ENCODE data around the gene PIGP.
"Not testable (repeated sequence)": the region's sequence is repeated elsewhere in the genome, so short reads cannot be mapped to it uniquely, and the experiment has no call there.

PIGP gene

DNA sequence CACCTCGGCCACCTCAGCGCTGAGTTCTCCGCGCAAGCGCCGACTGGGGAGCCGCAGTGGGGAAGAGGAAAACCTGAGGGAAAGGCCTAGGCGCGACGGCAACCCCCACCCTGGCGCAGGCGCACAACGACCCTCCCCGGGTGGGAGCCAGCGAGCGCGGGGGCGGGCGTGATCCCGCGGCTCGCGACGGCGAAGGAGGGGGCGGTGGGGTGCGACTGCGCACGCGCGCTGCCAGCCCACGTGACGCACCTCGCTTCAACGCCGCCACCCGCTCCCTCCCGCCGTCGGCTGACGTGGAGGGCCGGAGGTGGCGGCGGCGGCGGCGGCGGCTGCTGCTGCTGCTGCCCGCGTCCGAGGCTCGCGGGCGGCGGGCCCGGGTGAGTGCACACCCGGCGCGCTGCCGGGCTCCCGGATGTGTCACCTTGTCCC lies at the start of gene PIGP, which contains the start of gene TTC3:
PIGP (minus strand) TSS at position 84 of the 429 bp plus-strand sequence. CDS start 556 bp downstream, outside the sequence.
TTC3 (plus strand) TSS at position 267 of the 429 bp plus-strand sequence. CDS start 14,004 bp downstream, outside the sequence.
- peak; percentile 98 for DNase-seq

DNA sequence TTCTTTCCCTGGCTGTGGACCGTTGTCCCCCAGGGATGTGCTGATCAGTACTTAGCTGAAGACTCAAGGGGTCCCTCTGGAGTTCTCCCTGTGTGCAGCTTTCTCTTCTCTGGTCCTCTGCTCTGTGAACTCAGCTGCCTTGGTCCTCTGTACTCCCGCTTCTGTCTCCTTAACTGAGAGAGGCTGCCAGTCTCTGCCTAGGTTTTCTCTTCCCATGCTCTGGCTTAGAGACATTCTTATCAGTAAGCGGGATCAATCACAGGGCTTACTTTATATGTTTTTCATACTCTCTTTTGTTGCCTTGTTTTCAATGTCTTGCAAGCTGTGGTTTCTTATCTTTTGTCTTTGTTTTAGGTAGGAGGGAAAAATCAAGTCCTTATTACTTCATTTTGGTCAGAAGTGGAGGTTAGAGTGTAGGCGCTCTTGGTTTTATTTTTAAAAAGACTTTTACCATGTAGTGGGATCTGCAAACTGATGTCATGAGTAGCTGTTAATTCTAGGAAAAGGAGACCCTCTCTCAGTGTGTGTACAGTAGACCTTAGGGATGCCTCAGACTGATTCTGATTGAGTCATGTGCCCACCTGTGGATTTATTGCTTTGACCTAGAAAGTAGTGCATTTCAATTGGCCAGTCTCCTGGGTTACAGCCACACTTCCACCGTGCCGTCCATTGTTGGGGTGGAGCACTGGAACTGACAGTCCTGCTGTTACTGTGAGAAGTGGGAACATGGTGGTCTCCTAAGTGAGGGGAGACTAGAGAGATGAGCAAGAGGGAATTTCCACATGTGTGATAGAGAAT lies 46.7 kb upstream of the PIGP start:
- no peak for DNase-seq

DNA sequence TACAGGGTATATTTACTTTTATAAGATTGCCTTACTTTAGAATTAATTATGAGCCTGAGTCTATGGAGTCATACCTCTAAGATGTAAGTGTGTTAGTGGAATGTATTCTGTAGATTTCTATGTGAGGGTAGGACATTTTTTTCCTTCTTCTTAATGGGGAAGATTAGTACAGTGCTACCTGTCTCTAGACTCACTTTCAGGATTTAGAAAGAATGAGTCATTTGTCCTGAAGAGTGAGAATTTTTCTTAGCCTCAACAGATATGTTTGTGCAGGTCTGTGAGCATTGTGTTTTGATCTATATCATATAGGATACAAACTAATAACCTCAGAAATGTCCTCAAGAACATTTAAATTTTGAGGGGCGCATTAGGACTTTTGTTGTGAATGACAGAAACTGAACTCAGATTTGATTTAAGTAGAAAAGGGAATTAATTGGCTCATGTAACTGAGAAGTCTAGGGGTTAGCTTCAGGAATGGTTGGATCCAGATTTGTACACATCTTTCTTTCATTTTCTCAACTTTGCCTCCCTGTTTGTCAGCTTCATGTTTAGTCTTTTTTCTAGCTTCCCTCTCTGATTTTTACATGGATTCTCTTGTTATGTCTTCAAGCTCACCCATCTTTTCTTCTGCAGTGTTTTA lies 45.4 kb upstream of the PIGP start:
- DNase-seq: no peak

DNA sequence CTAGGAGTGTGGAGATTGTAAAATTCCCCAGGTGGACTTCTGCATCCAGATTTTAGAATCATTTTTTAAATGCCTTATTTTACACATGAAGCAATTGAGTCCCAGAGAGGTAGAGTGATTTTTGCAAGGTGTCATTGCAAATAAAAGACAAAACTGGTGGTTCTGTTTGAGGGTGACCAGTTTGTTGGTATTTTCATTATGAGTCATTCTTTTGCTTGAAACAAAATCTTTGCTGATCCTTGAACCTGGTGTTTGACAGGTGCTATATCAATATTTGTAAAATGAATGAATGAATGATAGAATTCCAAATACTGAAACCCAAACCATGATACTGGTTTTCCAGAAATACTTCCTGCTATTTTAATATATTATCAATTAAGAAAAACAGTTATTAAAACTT lies 44.3 kb upstream of the PIGP start:
- no peak for DNase-seq

DNA sequence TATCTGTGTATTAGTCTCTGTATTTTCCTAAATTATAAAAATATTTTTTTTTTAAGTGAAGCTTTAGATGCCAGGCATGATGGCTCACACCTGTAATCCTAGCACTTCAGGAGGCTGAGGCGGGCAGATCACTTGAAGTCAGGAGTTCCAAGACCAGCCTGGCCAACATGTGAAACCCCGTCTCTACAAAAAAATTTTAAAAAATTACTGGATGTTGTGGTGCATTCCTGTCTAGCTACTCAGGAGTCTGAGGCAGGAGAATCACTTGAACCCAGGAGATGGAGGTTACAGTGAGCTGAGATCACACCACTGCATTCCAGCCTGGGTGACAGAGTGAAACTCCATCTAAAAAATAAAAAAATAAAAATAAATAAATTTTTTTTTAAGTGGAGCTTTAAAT lies 43.6 kb upstream of the PIGP start:
- not testable (repeated sequence) for DNase-seq

DNA sequence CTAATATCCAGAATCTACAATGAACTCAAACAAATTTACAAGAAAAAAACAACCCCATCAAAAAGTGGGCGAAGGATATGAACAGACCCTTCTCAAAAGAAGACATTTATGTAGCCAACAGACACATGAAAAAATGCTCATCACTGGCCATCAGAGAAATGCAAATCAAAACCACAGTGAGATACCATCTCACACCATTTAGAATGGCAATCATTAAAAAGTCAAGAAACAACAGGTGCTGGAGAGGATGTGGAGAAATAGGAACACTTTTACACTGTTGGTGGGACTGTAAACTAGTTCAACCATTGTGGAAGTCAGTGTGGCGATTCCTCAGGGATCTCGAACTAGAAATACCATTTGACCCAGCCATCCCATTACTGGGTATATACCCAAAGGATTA lies 41.4 kb upstream of the PIGP start:
- not testable (repeated sequence) for DNase-seq

DNA sequence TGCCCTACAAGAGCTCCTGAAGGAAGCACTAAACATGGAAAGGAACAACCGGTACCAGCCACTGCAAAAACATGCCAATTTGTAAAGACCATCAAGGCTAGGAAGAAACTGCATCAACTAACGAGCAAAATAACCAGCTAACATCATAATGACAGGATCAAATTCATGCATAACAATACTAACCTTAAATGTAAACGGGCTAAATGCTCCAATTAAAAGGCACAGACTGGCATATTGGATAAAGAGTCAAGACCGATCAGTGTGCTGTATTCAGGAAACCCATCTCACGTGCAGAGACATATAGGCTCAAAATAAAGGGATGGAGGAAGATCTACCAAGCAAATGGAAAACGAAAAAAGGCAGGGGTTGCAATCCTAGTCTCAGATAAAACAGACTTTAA lies 38.2 kb upstream of the PIGP start:
- DNase-seq: not testable (repeated sequence)

DNA sequence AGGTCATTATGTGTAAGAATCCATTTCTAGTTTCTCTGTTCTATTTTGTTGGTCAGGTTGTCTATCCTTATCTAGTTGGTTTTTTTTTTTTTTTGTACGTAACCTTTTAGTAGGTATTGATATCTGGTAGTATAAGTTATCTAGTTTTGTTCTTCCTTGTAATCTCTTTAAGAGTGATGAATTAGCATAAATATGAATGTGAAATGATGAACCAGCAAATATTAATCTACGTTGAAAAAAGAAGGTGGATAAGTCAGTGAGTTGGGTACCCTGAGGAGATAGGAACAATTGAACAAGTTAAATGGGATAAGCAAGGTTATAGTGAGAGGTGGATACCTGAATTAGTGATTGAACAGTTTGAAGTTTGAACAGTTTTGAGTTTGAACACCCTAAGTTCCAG lies 34.1 kb upstream of the PIGP start:
- DNase-seq: no peak

DNA sequence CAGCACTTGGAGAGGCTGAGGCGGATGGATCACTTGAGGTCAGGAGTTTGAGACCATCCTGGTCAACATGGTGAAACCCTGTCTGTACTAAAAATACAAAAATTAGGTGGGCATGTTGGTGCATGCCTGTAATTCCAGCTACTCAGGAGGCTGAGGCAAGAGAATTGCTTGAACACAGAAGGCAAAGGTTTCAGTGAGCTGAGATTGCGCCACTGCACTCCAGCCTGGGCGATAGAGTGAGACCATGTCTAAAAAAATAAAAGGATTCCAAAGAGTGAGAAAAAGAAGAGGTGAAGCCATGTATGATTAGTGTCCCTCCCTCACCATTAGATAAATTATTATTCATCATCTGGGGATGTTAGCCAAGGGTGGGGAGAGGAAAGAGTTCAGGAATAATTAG lies 29.9 kb upstream of the PIGP start:
- DNase-seq: not testable (repeated sequence)

DNA sequence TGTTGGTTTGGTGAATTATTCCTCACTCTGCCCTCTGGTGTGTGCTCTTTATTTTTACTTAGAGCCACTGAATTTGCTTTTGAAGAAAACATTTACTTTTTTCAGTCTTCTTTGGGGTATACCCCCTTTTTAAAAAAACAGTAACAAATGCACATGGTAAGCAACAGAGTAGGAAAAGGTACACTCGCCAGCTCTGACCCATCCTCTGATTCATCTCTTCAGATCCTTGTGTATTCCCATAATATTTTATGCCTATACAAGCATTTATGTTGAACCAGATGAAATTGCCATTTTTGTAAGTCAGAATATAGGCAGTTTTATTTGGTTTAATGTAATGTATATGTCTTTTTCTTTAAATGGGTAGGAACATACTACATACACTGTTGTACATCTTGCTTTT lies 28.5 kb upstream of the PIGP start:
- DNase-seq: no peak

DNA sequence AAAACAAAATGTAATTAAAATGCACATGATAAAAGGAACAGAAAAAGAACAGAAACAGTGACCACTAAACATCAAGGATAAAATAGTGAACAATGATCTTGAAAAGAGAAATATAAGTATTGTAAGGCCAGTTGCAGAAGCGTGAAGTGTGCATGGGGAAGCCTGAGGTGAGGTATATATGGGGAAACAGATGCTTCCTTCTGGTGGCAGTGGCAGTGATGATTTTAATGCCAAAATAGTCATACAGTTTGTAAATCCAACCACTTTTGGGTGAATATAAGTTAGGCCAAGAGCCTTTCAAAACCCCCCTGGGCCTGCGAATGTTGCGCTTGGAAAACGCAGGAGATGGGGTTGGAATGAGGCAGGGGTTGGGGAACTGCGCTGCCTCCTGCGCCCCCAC lies 27.4 kb upstream of the PIGP start:
- DNase-seq: no peak

DNA sequence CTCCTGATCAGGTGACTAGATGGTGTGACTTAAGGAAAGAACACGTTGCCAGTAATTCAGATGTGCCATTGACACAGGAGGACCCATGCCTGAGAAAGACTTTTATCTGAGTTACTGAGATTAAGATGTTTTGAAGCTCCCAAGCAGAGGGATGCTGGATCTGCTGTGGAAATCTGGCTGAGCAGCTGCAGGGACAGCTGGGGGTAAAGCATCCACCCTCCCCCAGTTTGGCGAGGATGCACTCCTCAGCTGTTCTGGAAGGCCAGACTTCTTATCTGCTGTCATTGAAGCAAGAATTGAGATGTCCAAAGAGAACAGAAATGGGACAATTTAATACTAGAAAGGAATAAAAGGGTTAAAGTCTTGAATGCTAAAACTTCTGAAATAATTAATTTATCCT lies 25.9 kb upstream of the PIGP start:
- DNase-seq: no peak

DNA sequence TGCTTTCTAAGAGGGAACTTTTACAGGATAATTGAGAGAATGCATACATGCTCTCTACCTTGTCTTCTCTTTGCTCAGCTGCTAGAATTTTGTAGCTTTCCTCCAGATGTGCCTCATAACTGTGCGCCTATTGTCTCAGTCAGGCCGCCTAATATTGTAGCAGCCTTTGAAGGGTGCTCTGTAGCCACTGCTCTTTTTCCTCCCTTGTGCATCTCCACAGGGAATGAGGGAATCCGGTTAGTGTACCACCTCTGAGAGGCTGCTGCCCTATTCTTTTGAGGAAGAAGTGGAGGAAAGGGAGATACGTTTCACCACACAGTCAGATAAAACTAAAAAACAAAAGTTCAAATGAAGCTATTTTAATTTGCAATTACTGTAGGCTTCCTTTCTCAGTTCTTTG lies 22.9 kb upstream of the PIGP start:
- DNase-seq: no peak

DNA sequence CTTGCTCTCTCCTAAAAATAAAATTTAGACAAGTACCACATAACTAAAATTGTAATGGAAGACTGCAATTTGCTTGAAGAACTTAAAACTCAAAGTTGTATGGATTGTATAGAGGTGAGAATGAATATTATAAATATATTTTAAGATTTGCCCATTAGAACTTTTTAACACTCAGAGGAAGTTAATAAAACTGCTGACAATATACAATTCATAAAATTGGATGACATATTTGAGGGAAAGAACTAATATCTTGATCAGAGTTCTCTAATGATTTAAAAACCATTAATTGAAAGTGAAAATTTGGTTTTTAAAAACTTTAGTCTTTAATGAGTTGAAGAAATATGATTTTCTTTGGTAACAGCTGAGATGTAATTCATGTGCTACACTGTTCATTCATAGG lies 21.1 kb upstream of the PIGP start:
- no peak for DNase-seq

DNA sequence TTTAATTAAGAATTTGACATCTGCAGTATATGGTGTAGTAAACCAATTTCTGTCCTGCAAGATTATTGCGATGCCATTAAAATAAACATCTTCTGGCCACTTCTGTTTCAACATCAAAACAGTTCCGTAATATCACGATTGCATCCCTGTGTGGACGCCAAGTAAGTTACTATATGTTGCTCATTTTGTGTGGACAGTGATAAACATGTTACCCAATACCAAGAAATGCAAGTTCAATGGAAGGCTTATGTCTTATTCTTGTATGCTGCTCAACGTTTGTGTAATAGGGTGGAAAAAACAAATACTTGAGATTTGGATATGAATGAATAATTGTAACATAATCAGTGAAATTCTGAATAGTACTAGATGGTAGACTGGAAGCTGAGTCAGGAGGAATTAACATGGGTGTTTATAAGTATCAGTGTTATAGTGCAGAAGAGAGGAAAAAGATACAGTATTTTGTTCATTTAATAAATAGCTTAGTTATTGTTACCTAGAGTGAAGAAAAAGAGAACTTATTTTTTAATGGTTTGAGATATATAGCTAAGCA lies 15.4 kb upstream of the PIGP start:
- no peak for DNase-seq

DNA sequence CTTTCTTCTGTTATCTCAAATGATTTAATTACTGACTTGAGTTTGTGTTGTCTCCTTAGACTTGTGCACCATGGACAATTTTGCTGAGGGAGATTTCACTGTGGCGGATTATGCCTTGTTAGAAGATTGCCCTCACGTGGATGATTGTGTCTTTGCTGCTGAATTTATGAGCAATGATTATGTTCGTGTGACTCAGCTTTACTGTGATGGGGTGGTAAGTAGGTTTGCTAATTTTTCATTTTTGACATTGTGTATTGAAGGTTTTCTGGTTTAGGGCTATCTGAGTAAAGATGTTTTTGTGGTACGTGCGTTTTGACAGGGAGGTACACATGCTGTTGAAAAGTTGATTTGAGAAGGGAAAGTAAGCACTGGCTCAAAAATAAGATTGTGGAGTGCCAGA lies 14.3 kb upstream of the PIGP start:
- DNase-seq: no peak

DNA sequence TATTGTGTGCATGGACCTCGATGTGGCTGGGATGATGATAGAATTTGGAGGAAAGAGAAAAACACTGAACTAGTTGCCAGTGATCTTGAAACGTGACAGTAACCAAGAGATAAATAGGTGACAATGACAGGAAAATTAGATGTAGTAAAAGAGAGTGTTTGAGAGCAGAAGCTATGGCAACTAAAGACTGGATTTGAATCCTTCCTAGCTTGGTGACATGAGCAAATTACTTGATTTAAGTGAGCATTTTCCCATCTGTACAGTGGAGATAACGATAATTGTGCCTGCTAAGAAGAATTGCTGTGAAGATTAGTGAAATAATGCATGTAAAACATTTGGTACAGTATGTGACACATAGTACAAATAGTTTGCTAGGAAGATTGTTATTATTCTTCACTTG lies 12.9 kb upstream of the PIGP start:
- no peak for DNase-seq

DNA sequence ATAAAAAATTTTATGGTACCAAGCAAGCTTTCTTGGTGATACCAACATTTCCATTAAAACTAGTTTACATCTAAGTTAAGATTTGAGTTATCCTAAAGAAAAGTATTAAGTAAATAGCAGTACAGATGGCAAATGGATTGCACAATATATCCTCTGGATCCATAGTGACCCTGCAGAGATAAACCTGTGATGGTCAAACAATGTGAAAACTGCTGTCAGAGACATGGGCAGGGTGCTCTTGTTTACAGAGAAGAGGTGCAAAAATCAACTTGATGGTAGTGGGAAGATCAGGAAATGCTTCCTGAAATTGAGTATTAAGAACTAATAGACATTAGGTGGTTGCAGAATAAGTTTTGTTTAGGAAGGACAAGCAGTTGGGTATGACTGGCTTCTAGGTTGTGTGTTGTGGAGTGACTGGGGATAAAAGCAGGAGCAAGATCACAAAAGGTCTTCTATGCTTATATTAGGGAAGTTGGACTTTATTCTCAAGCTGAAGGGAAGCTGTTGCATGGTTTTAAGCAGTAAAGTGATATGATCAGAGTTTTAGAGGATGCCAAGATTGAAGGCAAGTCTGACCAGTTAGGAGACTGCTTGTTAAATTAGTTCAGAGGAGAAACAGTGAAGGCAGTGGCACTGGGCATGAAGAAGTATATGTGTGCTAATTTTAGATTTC lies 10.1 kb upstream of the PIGP start:
- DNase-seq: no peak

DNA sequence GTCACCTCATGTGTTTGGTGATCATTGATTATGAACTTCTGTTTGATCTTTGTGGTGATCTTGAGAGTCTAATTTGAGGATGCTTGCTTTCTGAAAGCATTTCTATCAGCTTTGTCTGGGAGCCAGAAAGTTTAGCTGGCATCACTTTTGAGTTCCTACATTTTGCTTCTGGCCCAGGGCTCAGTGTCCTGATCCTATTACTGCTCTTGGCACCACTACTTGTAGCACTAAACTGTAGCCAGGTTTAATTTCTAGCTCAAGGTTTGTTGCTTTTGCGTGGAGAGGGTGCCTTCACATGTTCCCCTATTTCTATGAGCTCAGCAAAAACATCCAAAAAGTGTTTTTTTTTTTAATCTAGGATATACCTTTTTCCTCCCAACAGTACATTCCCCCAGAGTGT lies 9.5 kb upstream of the PIGP start:
- DNase-seq: no peak

DNA sequence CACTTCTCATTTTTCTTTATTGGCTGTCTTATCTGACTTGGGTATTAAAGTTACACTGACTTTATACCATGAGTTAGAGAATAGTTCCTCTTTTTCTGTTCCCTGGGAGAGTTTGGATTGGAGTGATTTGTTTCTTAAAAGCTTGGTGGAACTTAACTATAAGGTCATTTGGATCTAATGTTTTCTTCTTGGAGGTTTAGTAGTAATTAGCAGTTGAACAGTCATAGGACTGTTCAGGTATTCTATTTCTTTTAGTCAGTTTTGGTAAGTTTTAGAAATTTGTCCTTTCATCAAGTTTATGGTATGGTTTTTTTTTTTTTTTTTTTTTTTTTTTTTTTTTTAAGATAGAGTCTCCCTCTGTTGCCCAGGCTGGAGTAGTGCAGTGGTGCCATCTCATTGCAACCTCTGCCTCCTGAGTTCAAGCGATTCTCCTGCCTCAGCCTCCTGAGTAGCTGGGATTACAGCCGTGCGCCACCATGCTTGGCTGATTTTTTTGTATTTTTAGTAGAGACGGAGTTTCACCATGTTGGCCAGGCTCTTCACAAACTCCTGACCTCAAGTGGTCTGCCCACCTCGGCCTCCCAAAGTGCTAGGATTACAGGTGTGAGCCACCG lies 6.4 kb upstream of the PIGP start:
- no peak for DNase-seq

DNA sequence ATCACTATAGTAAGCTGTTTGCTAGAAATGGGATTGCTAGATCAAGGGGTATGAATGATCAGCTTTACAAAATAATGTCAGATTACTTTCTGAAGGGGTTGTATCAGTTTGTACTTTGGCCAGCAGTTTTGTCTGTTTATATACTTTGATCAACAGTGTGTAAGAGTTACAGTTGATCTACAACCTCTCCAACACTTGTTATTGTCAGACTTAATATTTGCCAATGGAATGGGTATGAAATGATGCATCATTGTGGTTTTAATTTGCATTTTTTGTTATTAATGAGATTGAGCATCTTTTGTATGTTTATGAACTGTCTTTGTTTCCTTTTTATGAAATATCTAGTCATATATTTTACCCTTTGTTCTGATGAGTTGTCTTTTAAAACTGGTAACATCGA lies 4.5 kb upstream of the PIGP start:
- DNase-seq: no peak

DNA sequence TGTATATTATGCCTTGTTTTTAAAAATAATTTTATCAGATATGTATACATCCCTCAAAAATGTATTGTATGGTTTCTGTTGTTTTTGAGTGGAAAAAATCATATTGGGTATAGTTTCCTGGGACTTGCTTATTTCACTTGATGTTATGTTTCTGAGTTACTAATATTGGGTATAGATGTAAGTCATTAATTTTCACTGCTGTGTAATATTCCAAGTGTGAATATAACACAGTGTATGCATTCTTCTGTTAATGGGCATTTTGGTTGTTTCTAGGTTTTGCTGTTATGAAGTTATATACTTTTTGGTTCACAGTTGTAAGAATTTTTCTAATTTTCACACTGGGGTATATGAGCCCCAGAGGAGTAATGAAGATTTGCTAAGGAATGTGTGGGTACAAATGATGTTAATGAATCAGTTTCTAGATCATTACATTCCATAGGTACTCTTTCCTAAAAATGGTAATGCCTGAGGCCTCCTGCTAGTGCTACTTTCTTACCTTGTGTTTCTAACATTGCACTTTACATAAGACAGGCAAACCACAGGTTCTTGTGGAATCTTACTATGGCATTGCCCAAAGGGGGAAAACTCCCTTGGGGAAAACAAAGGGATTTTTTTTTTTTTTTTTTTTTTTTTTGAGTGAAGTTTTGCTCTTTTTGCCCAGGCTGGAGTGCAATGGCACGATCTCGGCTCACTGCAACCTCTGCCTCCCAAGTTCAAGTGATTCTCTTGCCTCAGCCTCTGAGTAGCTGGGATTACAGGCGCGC lies 3.4 kb upstream of the PIGP start:
- no peak for DNase-seq
